ENCODE results near the gene ARHGAP35.
"Not testable (repeated sequence)": the region's sequence is repeated elsewhere in the genome, so short reads cannot be mapped to it uniquely, and the experiment has no call there.

The ARHGAP35 gene

DNA sequence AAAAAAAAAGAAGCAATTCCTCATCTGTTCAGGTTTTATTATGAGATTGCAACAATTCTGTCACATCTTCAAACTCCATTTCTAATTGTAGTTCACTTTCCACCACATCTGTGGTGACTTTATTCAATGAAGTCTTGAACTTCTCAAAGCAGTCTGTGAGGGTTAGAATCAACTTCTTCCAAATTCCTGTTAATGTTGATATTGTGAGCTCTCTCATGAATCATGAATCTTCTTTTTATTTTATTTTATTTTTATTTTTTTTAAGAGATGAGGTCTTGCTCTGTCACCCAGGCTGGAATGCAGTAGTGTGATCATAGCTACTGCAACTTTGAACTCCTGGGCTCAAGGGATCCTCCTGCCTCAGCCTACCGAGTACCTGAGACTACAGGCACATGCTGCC, 19.6 kb downstream of the ARHGAP35 start:
- no peak overlapping the region for H3K9ac ChIP-seq (ENCODE audit: low read depth, low read length)
- H3K4me1 ChIP-seq (ENCODE audit: insufficient read depth, low read length): peaks cover 4% of the 10 kb centered on the region; the same call in 1 of the 2 replicates
- no peaks in the 10 kb centered on the region for H3K9me3 ChIP-seq (ENCODE audit: insufficient read depth, low read depth, low read length)
- no peak overlapping the region for H3K4me3 ChIP-seq (ENCODE audit: low read length)
- no peak overlapping the region for H3K27ac ChIP-seq (ENCODE audit: low read length)
- H3K36me3 ChIP-seq (ENCODE audit: insufficient read depth, low read depth, low read length): no peaks in the 10 kb centered on the region
- no peaks in the 10 kb centered on the region for H3K27me3 ChIP-seq (ENCODE audit: insufficient read depth, low read length)

DNA sequence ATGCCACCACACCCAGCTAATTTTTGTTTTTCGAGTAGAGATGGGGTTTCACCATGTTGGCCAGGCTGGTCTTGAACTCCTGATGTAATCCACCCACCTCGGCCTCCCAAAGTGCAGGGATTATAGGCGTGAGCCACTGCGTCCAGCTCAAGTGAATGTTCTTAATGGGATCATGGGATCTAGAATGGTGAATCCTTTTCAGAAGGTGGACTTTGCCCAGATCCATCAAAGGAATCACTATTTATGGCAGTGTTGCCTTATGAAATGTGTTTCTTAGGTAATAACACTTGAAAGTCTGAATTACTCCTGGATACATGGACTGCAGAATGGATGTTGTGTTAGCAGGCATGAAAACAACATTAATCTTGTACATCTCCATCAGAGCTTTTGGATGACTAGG, 20.3 kb downstream of the ARHGAP35 start:
- Histone ChIP-seq H3K9me3 (ENCODE audit: insufficient read depth, low read depth, low read length) (no peaks in the 10 kb centered on the region), H3K9ac (ENCODE audit: low read depth, low read length) (no peak overlapping the region), H3K36me3 (ENCODE audit: insufficient read depth, low read depth, low read length) (no peaks in the 10 kb centered on the region), H3K4me1 (ENCODE audit: insufficient read depth, low read length) (no peaks in the 10 kb centered on the region), H3K4me3 (ENCODE audit: low read length) (no peak overlapping the region), H3K27ac (ENCODE audit: low read length) (no peak overlapping the region), H3K27me3 (ENCODE audit: insufficient read depth, low read length) (no peaks in the 10 kb centered on the region)

DNA sequence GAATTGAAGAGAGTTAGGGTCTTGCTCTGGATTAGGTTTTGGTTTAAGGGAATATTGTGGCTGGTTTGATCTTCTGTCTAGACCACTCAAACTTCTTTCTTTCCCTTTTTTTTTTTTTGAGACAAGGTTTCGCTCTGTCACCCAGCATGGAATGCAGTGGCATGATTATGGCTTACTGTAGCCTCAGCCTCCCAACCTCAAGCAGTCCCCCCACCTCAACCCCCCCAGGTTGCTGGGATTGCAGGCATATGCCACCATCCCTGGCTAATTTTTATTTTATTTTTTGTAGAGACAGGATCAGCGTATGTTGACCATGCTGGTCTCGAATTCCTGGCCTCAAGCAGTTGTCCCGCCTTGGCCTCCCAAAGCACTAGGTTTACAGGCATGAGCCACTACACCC, 21.2 kb downstream of the ARHGAP35 start:
- Histone ChIP-seq H3K4me3 (ENCODE audit: low read length) (no peak overlapping the region), H3K27me3 (ENCODE audit: insufficient read depth, low read length) (no peaks in the 10 kb centered on the region), H3K4me1 (ENCODE audit: insufficient read depth, low read length) (no peaks in the 10 kb centered on the region), H3K9ac (ENCODE audit: low read depth, low read length) (no peak overlapping the region; the same call in 1 of the 2 replicates), H3K9me3 (ENCODE audit: insufficient read depth, low read depth, low read length) (no peaks in the 10 kb centered on the region), H3K27ac (ENCODE audit: low read length) (no peak overlapping the region), H3K36me3 (ENCODE audit: insufficient read depth, low read depth, low read length) (no peaks in the 10 kb centered on the region)

DNA sequence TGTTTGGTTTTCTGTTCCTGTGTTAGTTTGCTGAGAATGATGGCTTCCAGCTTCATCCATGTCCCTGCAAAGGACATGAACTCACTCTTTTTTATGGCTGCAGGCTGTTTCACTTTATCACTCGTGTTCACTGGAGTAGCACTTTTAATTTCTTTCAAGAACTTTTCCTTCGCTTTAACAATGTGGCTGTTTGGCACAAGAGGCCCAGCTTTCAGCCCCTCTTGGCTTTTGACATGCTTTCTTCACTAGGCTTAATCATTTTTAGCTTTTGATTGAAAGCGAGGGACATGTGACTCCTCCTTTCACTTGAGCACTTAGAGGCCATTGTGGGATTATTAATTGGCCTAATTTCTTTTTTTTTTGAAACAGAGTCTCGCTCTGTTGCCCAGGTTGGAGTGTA, 22.0 kb downstream of the ARHGAP35 start:
- not testable (repeated sequence) for H3K27me3 ChIP-seq (ENCODE audit: insufficient read depth, low read length); H3K27ac ChIP-seq (ENCODE audit: low read length); H3K36me3 ChIP-seq (ENCODE audit: insufficient read depth, low read depth, low read length)

DNA sequence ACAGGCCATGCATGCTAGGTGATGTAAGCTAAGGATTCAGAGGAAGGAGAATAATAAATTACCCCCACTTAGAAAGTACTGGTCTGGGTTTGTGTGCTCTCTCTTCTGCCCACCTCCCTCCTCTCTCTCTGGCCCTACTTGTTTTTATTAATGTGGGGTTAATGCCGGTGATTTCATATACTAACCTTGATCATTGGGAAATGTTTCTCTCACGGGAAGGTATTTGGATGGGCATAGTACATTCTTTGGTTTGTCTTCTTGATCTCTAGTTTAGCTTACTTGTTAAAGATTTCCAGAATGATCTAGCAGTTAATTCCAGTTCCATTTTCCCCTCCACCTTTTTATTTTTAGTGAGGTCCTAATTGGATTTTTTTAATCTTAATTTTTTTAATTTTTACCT, 24.6 kb downstream of the ARHGAP35 start:
- H3K4me3 ChIP-seq (ENCODE audit: low read length): no peak overlapping the region
- H3K27me3 ChIP-seq (ENCODE audit: insufficient read depth, low read length): no peaks in the 10 kb centered on the region
- H3K9me3 ChIP-seq (ENCODE audit: insufficient read depth, low read depth, low read length): no peaks in the 10 kb centered on the region
- H3K36me3 ChIP-seq (ENCODE audit: insufficient read depth, low read depth, low read length): no peaks in the 10 kb centered on the region
- H3K27ac ChIP-seq (ENCODE audit: low read length): no peak overlapping the region
- H3K9ac ChIP-seq (ENCODE audit: low read depth, low read length): no peak overlapping the region
- peaks cover 1% of the 10 kb centered on the region; the same call in 1 of the 2 replicates for H3K4me1 ChIP-seq (ENCODE audit: insufficient read depth, low read length)

More for the DNA sequence above, 22.0 kb downstream of the ARHGAP35 start:
- H3K4me1 ChIP-seq (ENCODE audit: insufficient read depth, low read length); H3K4me3 ChIP-seq (ENCODE audit: low read length); H3K9ac ChIP-seq (ENCODE audit: low read depth, low read length); H3K9me3 ChIP-seq (ENCODE audit: insufficient read depth, low read depth, low read length): not testable (repeated sequence)

DNA sequence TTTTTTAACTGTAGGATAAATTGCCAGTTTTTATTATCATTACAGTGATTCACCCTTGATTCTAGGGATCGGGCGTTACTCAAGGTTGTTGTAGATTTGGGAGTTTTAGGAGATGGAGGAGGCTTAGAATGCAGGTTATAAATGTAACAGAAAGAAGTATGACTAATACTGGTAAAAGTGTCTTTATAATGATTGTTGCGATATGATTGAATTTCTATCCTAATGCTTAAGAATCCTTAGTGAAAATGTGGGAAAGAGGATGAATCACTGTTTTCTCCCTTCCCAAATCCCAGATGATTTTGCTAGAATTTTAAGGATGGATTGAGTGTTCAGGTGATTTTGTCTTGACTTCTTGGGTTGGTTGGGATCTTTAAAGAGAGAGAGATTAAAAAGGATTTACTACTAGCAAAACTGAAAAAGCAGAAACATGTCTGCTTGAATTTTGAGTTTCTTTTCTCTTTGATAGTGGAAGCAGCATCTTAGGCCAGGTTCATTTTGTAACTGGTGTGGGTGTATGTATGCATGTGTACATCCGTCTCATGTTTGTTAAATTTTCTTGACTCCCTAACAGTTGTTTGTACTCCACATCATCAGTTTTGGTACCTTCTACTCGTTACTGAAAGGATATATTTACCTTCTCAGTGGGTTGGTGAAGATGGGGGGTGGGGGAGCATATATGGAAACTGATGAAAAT, 25.9 kb downstream of the ARHGAP35 start:
- H3K9me3 ChIP-seq (ENCODE audit: insufficient read depth, low read depth, low read length): no peaks in the 10 kb centered on the region
- H3K27me3 ChIP-seq (ENCODE audit: insufficient read depth, low read length): no peaks in the 10 kb centered on the region
- no peak overlapping the region for H3K9ac ChIP-seq (ENCODE audit: low read depth, low read length)

DNA sequence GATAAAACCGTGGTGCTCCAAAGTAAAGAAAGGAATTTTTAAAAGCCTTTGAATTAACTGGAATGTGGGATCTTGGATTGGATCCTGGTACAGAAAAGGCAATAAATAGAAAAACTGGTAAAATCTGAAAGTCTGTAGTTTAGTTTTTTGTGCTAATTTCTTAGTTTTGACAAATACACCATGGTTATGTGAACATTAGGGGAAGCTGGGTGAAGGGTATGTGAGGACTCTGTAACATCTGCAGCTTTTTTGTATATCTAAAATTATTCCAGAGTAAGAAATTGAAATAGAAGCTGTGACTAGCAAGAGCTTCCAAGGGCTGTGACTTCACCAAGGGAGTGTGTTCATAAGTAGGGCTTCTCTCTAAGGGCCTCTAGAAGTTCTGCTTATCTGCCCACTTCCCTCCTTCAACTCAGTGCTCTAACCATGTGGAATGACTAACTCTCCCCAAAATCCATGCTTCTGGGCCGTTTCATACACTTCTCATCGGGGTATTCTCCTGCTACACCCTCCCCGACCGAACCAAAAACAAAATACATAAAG, 26.5 kb downstream of the ARHGAP35 start:
- peaks cover 6% of the 10 kb centered on the region; the same call in 1 of the 2 replicates for H3K4me1 ChIP-seq (ENCODE audit: insufficient read depth, low read length)
- no peak overlapping the region for H3K4me3 ChIP-seq (ENCODE audit: low read length)
- no peak overlapping the region for H3K27ac ChIP-seq (ENCODE audit: low read length)
- no peak overlapping the region for H3K9ac ChIP-seq (ENCODE audit: low read depth, low read length)
- no peaks in the 10 kb centered on the region for H3K27me3 ChIP-seq (ENCODE audit: insufficient read depth, low read length)
- no peaks in the 10 kb centered on the region for H3K36me3 ChIP-seq (ENCODE audit: insufficient read depth, low read depth, low read length)
- no peaks in the 10 kb centered on the region for H3K9me3 ChIP-seq (ENCODE audit: insufficient read depth, low read depth, low read length)

More for the DNA sequence above, 25.9 kb downstream of the ARHGAP35 start:
- H3K4me1 ChIP-seq (ENCODE audit: insufficient read depth, low read length): peaks cover 6% of the 10 kb centered on the region; the same call in 1 of the 2 replicates
- H3K4me3 ChIP-seq (ENCODE audit: low read length): no peak overlapping the region
- no peak overlapping the region for H3K27ac ChIP-seq (ENCODE audit: low read length)
- no peaks in the 10 kb centered on the region for H3K36me3 ChIP-seq (ENCODE audit: insufficient read depth, low read depth, low read length)

DNA sequence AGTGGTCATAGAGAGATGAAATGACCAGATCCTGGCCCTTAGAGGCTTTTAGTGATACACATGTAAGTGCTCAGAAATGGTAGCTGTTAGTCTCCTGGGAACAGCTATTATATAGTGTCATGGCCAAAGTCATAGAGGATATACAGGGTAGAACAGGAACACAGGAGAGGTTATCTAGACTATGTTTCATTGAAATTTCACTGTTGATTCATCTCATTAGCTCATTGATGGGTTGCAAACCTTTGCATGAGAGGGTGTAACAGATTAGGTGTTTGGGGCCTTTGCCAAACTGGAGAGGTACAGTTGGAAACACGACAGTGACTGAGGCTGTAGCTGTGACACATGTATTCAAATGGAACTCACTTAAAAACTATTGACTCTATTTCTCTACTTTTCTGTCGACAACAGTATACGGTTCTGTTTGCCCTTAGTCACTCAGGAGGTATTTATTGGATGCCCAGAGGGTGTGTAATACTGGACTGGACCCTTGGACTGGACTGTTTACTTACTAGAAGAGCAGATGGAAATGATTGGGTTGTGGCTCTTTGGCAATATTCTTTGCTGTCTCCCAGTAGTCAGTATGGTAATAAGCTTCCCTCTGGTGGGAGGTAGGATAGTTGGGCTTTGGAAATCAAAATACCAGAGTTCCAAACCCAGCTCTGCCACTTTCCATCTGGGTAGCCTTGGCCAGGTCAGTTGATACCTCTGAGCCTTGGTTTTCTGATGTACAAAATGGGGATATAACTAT, 29.8 kb downstream of the ARHGAP35 start:
- Histone ChIP-seq H3K27me3 (ENCODE audit: insufficient read depth, low read length) (no peaks in the 10 kb centered on the region), H3K9me3 (ENCODE audit: insufficient read depth, low read depth, low read length) (no peaks in the 10 kb centered on the region), H3K27ac (ENCODE audit: low read length) (no peak overlapping the region), H3K9ac (ENCODE audit: low read depth, low read length) (no peak overlapping the region), H3K4me3 (ENCODE audit: low read length) (no peak overlapping the region), H3K4me1 (ENCODE audit: insufficient read depth, low read length) (peaks cover 11% of the 10 kb centered on the region; the same call in 1 of the 2 replicates), H3K36me3 (ENCODE audit: insufficient read depth, low read depth, low read length) (no peaks in the 10 kb centered on the region)

DNA sequence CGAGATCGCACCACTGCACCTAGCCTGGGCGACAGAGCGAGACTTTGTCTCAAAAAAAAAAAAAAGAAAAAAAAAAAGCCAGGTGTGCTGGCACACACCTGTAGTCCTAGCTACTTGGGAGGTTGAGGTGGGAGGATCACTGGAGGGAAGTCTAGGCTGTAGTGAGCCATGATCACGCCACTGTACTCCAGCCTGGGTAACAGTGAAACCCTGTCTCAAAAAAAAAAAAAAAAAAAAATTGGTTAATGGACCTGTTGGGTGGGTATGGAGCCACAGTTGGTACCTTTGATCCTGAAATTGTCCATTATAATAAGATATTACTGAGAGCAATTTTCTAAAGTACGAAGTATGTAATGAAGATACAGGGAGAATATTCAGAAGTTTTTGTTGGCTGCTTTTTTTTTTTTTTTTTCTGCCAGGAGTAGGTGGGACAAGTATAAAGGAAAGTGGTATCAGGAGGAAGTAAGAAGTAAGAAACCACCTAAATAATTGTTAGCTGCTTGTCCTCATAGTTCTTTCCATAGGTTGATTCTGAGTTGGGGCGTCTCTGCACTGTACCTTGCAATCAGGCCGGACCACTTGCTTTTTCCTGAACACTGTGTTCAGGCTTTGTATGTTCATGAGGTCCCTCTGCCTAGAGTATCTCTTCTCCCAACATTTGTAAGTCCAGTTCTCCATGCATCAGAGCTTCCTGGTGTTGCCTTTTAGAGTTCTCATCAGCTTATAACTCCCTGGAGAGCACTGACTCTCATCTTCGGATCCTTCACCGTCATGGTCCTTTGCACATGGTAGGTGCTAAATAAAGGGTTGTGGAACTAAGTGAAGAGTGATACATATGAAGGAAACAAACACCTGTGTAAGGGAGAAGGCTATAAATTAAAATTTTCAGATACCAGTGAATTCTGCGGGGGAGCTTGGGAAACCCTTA, 31.7 kb downstream of the ARHGAP35 start:
- Histone ChIP-seq H3K9me3 (ENCODE audit: insufficient read depth, low read depth, low read length) (no peaks in the 10 kb centered on the region), H3K27ac (ENCODE audit: low read length) (no peak overlapping the region), H3K27me3 (ENCODE audit: insufficient read depth, low read length) (no peaks in the 10 kb centered on the region), H3K36me3 (ENCODE audit: insufficient read depth, low read depth, low read length) (no peaks in the 10 kb centered on the region), H3K9ac (ENCODE audit: low read depth, low read length) (no peak overlapping the region), H3K4me1 (ENCODE audit: insufficient read depth, low read length) (peaks cover 11% of the 10 kb centered on the region; the same call in 1 of the 2 replicates), H3K4me3 (ENCODE audit: low read length) (no peak overlapping the region)

DNA sequence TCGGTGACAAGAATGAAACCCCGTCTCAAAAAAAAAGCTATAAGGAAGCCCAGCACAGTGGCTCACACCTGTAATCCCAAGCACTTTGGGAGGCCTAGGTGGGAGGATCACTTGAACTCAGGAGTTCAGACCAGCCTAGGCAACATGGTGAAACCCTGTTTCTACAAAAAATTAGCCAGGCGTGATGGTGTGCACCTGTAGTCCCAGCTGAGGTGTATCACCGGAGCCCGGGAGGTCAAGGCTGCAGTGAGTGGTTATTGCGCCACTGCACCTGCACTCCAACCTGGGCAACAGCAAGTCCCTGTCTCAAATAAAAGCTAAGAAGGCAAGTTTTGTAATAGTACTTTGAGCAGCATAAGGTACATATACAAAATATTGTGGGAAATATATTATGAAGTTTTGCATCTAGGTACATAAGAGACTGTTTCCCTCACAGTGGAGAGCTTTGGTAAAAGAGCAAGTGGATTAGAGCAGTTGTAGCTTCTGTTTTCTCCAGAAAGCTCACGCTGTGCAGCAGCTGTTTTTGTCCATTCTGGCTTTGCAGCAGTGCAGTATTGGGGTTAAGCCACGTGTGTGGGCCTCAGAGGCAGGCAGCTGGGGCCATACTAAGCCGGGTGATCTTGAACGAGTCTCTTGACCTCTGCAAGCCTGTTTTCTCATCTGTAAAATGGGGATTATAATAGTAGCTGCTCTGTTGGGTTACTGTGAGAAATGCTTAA, 35.4 kb downstream of the ARHGAP35 start:
- Histone ChIP-seq H3K27me3 (ENCODE audit: insufficient read depth, low read length) (no peaks in the 10 kb centered on the region), H3K9ac (ENCODE audit: low read depth, low read length) (no peak overlapping the region), H3K4me1 (ENCODE audit: insufficient read depth, low read length) (peaks cover 5% of the 10 kb centered on the region; the same call in 1 of the 2 replicates), H3K9me3 (ENCODE audit: insufficient read depth, low read depth, low read length) (no peaks in the 10 kb centered on the region), H3K36me3 (ENCODE audit: insufficient read depth, low read depth, low read length) (no peaks in the 10 kb centered on the region), H3K4me3 (ENCODE audit: low read length) (no peak overlapping the region), H3K27ac (ENCODE audit: low read length) (no peak overlapping the region)

DNA sequence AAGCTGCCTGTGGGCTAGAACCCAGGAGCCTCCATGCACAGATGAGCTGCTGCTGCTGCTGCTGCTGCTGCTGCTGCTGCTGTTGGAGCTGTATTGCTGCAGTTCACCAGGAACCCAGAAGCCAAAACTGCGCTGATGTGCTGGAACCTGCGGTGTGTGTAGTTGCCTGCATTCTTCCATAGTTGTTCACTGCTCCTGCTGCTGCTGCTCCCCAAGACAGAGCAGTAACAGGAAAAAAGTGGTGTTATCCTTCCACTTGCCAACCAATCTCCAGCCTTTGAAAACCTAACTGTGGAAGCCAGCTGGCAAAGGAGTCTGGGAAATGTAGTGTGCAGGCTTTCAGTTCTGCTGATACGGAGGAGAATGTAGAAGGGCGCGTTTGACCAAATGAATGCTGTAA, 37.9 kb downstream of the ARHGAP35 start:
- no peaks in the 10 kb centered on the region for H3K9me3 ChIP-seq (ENCODE audit: insufficient read depth, low read depth, low read length)
- no peaks in the 10 kb centered on the region for H3K27me3 ChIP-seq (ENCODE audit: insufficient read depth, low read length)
- H3K4me3 ChIP-seq (ENCODE audit: low read length): no peak overlapping the region
- no peak overlapping the region for H3K27ac ChIP-seq (ENCODE audit: low read length)
- H3K9ac ChIP-seq (ENCODE audit: low read depth, low read length): no peak overlapping the region
- no peaks in the 10 kb centered on the region for H3K36me3 ChIP-seq (ENCODE audit: insufficient read depth, low read depth, low read length)
- H3K4me1 ChIP-seq (ENCODE audit: insufficient read depth, low read length): peaks cover 15% of the 10 kb centered on the region
